A549 (cell line): ENCODE data around the gene KANSL1. TPM values are rescaled to one million over a fixed set of nuclear protein-coding genes. Genes with fewer than 3 reads are reported as not detected.
A peak's percentile ranks its signal among the peaks of the same experiment; 100 is the strongest.

Experiments
- ATAC-seq, 2 experiments: fragments of 200-7000 bp in 1 of 2; fragments of >200 bp in 1 of 2; cut with Nextera tagmentation in 1 of 2; cut with Tn5 transposase in 1 of 2; 3 replicates each; pipeline versions ENCODE4 v1.8.0 to v1.9.1; 2018 to 2020; ENCODE audit warnings: mild to moderate bottlenecking in 1 of 2, moderate library complexity in 1 of 2
- CTCF ChIA-PET: fragments of 300-600 bp; sonication (Branson Sonifier 250); formaldehyde crosslinking; extraction: SDS; loops from one replicate; lab custom pipeline; 2021; ENCODE audit warnings: antibody characterized with exemption, inconsistent platforms; lab: Yijun Ruan, JAX
- POLR2A ChIA-PET: fragments of 350-600 bp; formaldehyde crosslinking; extraction: SDS; loops from one replicate; lab custom pipeline; 2021; ENCODE audit warnings: antibody characterized with exemption, inconsistent platforms; lab: Yijun Ruan, JAX
- DNase-seq, 2 experiments: peaks; one replicate each; pipeline versions ENCODE4 v3.0.0 to v3.0.0-alpha.2; 2011 to 2016; ENCODE audit warnings: low read depth in 1 of 2, low spot score in 1 of 2
- FAIRE-seq: peaks from 2 replicates; lab custom pipeline; 2011; peaks lifted over from hg19 to GRCh38; lab: Jason Lieb, UNC
- H3K27ac ChIP-seq, 2 experiments: fragments of >200 bp; sonication (Bioruptor Twin); formaldehyde crosslinking; 3 replicates each; pipeline ENCODE4 v1.5.1; 2016 to 2017
- H3K4me1 ChIP-seq: fragments of >200 bp; sonication (Bioruptor Twin); formaldehyde crosslinking; 3 replicates; pipeline ENCODE4 v1.6.1; 2016
- H3K4me2 ChIP-seq: fragments of >200 bp; sonication (Bioruptor Twin); formaldehyde crosslinking; 3 replicates; pipeline ENCODE4 v1.6.1; 2016
- H3K4me3 ChIP-seq: fragments of >200 bp; sonication (Bioruptor Twin); formaldehyde crosslinking; 3 replicates; pipeline ENCODE4 v1.5.1; 2016
- H3K9me3 ChIP-seq: fragments of >200 bp; sonication (Bioruptor Twin); formaldehyde crosslinking; 3 replicates; pipeline ENCODE4 v1.6.1; 2016
- ATOH8 ChIP-seq: fragments of 250-450 bp; sonication (Bioruptor Pico); IDR thresholded peaks from 2 replicates; pipeline ENCODE4 v1.5.0; 2020; ENCODE audit warnings: low read depth, mild to moderate bottlenecking, moderate library complexity
- CBX2 ChIP-seq: fragments of 200-600 bp; sonication (generic); IDR thresholded peaks from 2 replicates; pipeline ENCODE4 v1.6.1; 2016; ENCODE audit warnings: low read depth, mild to moderate bottlenecking, borderline replicate concordance
- CEBPB ChIP-seq, 2 experiments: fragments of >200 bp in 1 of 2; sonication (Bioruptor Twin) in 1 of 2; formaldehyde crosslinking in 1 of 2; IDR thresholded peaks; 2 replicates each; pipeline ENCODE4 v1.6.1; 2012 to 2016
- CHD2 ChIP-seq: fragments of 150-350 bp; IDR thresholded peaks from 2 replicates; pipeline ENCODE4 v1.6.1; 2014; ENCODE audit warnings: low read length; ENCODE audit not compliant: partially characterized antibody
- EHMT2 ChIP-seq: fragments of 200-600 bp; sonication (generic); IDR thresholded peaks from 2 replicates; pipeline ENCODE4 v1.6.1; 2016; ENCODE audit warnings: antibody characterized with exemption, low read depth, mild to moderate bottlenecking, moderate library complexity
- ELK1 ChIP-seq: fragments of 150-350 bp; IDR thresholded peaks from 2 replicates; pipeline ENCODE4 v1.6.1; 2014; ENCODE audit warnings: low read depth, mild to moderate bottlenecking, low read length
- FOSL2 ChIP-seq, 2 experiments: fragments of 450-650 bp in 1 of 2; fragments of >200 bp in 1 of 2; sonication (Bioruptor Twin) in 1 of 2; formaldehyde crosslinking; IDR thresholded peaks; 2 replicates each; pipeline versions ENCODE4 v1.5.0 to v1.6.1; 2016 to 2020; ENCODE audit warnings: mild to moderate bottlenecking in 1 of 2, moderate library complexity in 1 of 2
- FOXS1 ChIP-seq: fragments of 250-450 bp; sonication (Bioruptor Pico); IDR thresholded peaks from 2 replicates; pipeline ENCODE4 v1.5.0; 2020; ENCODE audit warnings: mild to moderate bottlenecking, moderate library complexity
- GATA3 ChIP-seq: IDR thresholded peaks from 2 replicates; pipeline ENCODE4 v1.6.1; 2012; ENCODE audit warnings: borderline replicate concordance
- HEYL ChIP-seq: fragments of 250-450 bp; sonication (Bioruptor Pico); IDR thresholded peaks from 2 replicates; pipeline ENCODE4 v1.8.0; 2021; ENCODE audit warnings: mild to moderate bottlenecking, moderate library complexity
- HOXA7 ChIP-seq: fragments of 250-450 bp; sonication (Bioruptor Pico); IDR thresholded peaks from 2 replicates; pipeline ENCODE4 v1.5.0; 2020; ENCODE audit warnings: mild to moderate bottlenecking, moderate library complexity
- HOXB13 ChIP-seq: fragments of 250-450 bp; sonication (Bioruptor Pico); IDR thresholded peaks from 2 replicates; pipeline ENCODE4 v1.5.0; 2020; ENCODE audit warnings: low read depth, mild to moderate bottlenecking, moderate library complexity
- HOXB5 ChIP-seq: fragments of 250-450 bp; sonication (Bioruptor Pico); IDR thresholded peaks from 2 replicates; pipeline ENCODE4 v1.5.0; 2020; ENCODE audit warnings: mild to moderate bottlenecking, moderate library complexity
- JUN ChIP-seq, 2 experiments: fragments of >200 bp; sonication (Bioruptor Twin); formaldehyde crosslinking; IDR thresholded peaks; 2 replicates in 1 of 2; 3 replicates in 1 of 2; pipeline ENCODE4 v1.6.1; 2016 to 2017
- KDM1A ChIP-seq: fragments of 200-600 bp; sonication (generic); IDR thresholded peaks from 2 replicates; pipeline ENCODE4 v1.6.1; 2016; ENCODE audit warnings: low read depth, mild to moderate bottlenecking
- MAZ ChIP-seq: fragments of 150-350 bp; IDR thresholded peaks from 2 replicates; pipeline ENCODE4 v1.6.1; 2014; ENCODE audit warnings: antibody characterized with exemption, low read depth, low read length, borderline replicate concordance
- PBX3 ChIP-seq: IDR thresholded peaks from 2 replicates; pipeline ENCODE4 v1.6.1; 2012
- POLR2A ChIP-seq: IDR thresholded peaks from 2 replicates; pipeline ENCODE4 v1.6.1; 2012; ENCODE audit warnings: mild to moderate bottlenecking, low read length
- RAD21 ChIP-seq, 2 experiments: fragments of >200 bp in 1 of 2; sonication (Bioruptor Twin) in 1 of 2; formaldehyde crosslinking in 1 of 2; IDR thresholded peaks in 1 of 2; conservative IDR thresholded peaks in 1 of 2; 2 replicates in 1 of 2; 3 replicates in 1 of 2; pipeline ENCODE4 v1.6.1; 2012 to 2018; ENCODE audit warnings: inconsistent platforms in 1 of 2
- RFX5 ChIP-seq: fragments of 450-650 bp; IDR thresholded peaks from 2 replicates; pipeline ENCODE4 v1.7.1; 2014; ENCODE audit warnings: antibody characterized with exemption, mild to moderate bottlenecking, moderate library complexity
- SREBF2 ChIP-seq: fragments of 450-650 bp; IDR thresholded peaks from 2 replicates; pipeline ENCODE4 v1.6.1; 2014; ENCODE audit warnings: mild to moderate bottlenecking, moderate library complexity
- TFCP2L1 ChIP-seq: fragments of 250-450 bp; sonication (Bioruptor Pico); IDR thresholded peaks from 2 replicates; pipeline ENCODE4 v1.5.0; 2021; ENCODE audit warnings: mild to moderate bottlenecking
- TP53 ChIP-seq: fragments of 250-450 bp; sonication (Bioruptor Pico); IDR thresholded peaks from 2 replicates; pipeline ENCODE4 v1.5.0; 2021; ENCODE audit warnings: mild to moderate bottlenecking, moderate library complexity
- USF2 ChIP-seq: fragments of 450-650 bp; IDR thresholded peaks from 2 replicates; pipeline ENCODE4 v1.6.1; 2014; ENCODE audit warnings: antibody characterized with exemption
- ZC3H11A ChIP-seq: fragments of 450-650 bp; IDR thresholded peaks from 2 replicates; pipeline ENCODE4 v1.6.1; 2014; ENCODE audit warnings: antibody characterized with exemption, mild to moderate bottlenecking
- ZFP36 ChIP-seq: fragments of 450-650 bp; IDR thresholded peaks from 2 replicates; pipeline ENCODE4 v1.6.1; 2014; ENCODE audit warnings: borderline replicate concordance; ENCODE audit not compliant: partially characterized antibody
- ZNF302 ChIP-seq: fragments of 250-450 bp; sonication (Bioruptor Pico); IDR thresholded peaks from 2 replicates; pipeline ENCODE4 v1.9.0; 2021; ENCODE audit warnings: inconsistent platforms, mild to moderate bottlenecking, moderate library complexity
- WGBS: methylation state at CpG from one replicate; pipeline ENCODE4 v1.1.6; 2017; ENCODE audit errors: missing lambda C conversion rate; 5-methylcytosine and 5-hydroxymethylcytosine counted together
- polyA plus RNA-seq, 4 experiments: library from polyadenylated mRNA; depleted of rRNA in 3 of 4; stranded (reverse); fragments of >200 nt; fragmentation: RNase III in 1 of 4; extraction: RNeasy Plus Mini Kit Qiagen cat#74134 plus additional on column Dnase treatment in 1 of 4; gene quantifications; 2 replicates in 3 of 4; 3 replicates in 1 of 4; pipeline ENCODE4 v1.2.3, GENCODE V29; 2011 to 2017

KANSL1 gene
- polyA plus RNA-seq, 2 of the 4 experiments (the other 2 are of a cell fraction) = 22.6 to 27.9 TPM

- TF ChIP-seq KDM1A = no peak
Measured at GRCh38 chr17:46135879-46136563, 57.2 kb downstream of the KANSL1 start (continued).

GRCh38 chr17:46135126-46135812, 58.0 kb downstream of the KANSL1 start:
- no peak; a peak in 1 of 6 replicates for ATAC-seq
- POLR2A ChIA-PET = interaction anchor here (0.5 to 0.6 kb wide), 2 partner anchors 58 to 133 kb away, joined by 4 to 5 read pairs; partner anchors contain the start of gene KANSL1
- peaks cover 43% of the 10 kb centered on the region for H3K4me1 ChIP-seq
- WGBS = 91% methylated on average over 4 of the region's 4 CpGs
- FAIRE-seq = peak; percentile 51
- H3K4me3 ChIP-seq = no peak overlapping the region
- H3K4me2 ChIP-seq = no peak overlapping the region
- TF ChIP-seq CEBPB (IDR thresholded peaks at IDR 0.05) (peak; percentile 15 to 32; a peak in 1 of 4 replicates), HOXB13 (CRISPR knock-in tag) (no peak)
- no peak for DNase-seq
- CTCF ChIA-PET = interaction anchor here (0.6 to 5.1 kb wide), 6 partner anchors 9 to 44 kb away, joined by 3 to 24 read pairs (median 4); no protein-coding TSS in a partner anchor
- no peaks in the 10 kb centered on the region for H3K9me3 ChIP-seq
- no peak overlapping the region for H3K27ac ChIP-seq

- 92% methylated on average over 2 of the region's 2 CpGs for WGBS
- no peak overlapping the region for H3K27ac ChIP-seq
- ATAC-seq = no peak
- no peak for DNase-seq
- ChIA-PET POLR2A (no interaction called here), CTCF (interaction anchor here (1.3 to 1.6 kb wide), 2 partner anchors 10 to 64 kb away, joined by 4 to 8 read pairs; partner anchors contain the start of gene KANSL1)
- H3K4me1 ChIP-seq = peaks cover 19% of the 10 kb centered on the region; the same call in 2 of the 3 replicates
- H3K4me3 ChIP-seq = no peak overlapping the region
- no peak for FAIRE-seq
- no peaks in the 10 kb centered on the region for H3K9me3 ChIP-seq
- no peak overlapping the region for H3K4me2 ChIP-seq
- TF ChIP-seq CHD2 (no peak), HOXB5 (no peak), TFCP2L1 (no peak), FOXS1 (CRISPR knock-in tag) (no peak), HOXB13 (CRISPR knock-in tag) (no peak), ZNF302 (CRISPR knock-in tag) (no peak), RAD21 (conservative IDR thresholded peaks at IDR 0.05 in 1 of 2, IDR thresholded peaks at IDR 0.05 in 1 of 2) (no peak), RFX5 (no peak), TP53 (CRISPR knock-in tag) (no peak), KDM1A (no peak), HOXA7 (CRISPR knock-in tag) (no peak), USF2 (no peak)
- TF ChIP-seq, all 56 proteins: peak for 0
Measured at GRCh38 chr17:46129302-46129701, 63.9 kb downstream of the KANSL1 start.

GRCh38 chr17:46128453-46128852, 64.8 kb downstream of the KANSL1 start:
- 90% methylated on average over 4 of the region's 4 CpGs for WGBS
- TF ChIP-seq ZC3H11A (no peak), MAZ (no peak), JUN (IDR thresholded peaks at IDR 0.05) (no peak), TP53 (CRISPR knock-in tag) (no peak), SREBF2 (no peak), ZNF302 (CRISPR knock-in tag) (no peak), FOSL2 (IDR thresholded peaks at IDR 0.05) (no peak), FOSL2 (CRISPR knock-in tag; IDR thresholded peaks at IDR 0.05) (no peak), CBX2 (no peak), GATA3 (no peak), EHMT2 (no peak), TFCP2L1 (no peak), HEYL (CRISPR knock-in tag) (no peak), PBX3 (no peak), POLR2A (no peak), ZFP36 (no peak), ELK1 (no peak), ATOH8 (CRISPR knock-in tag) (no peak)

More at GRCh38 chr17:46128453-46128852, 64.8 kb downstream of the KANSL1 start:
- no peak overlapping the region for H3K4me3 ChIP-seq
- no peak overlapping the region for H3K4me2 ChIP-seq
- H3K27ac ChIP-seq = no peak overlapping the region
- no peak for DNase-seq
- no peak for ATAC-seq
- peak; percentile 36 for FAIRE-seq
- ChIA-PET POLR2A (no interaction called here), CTCF (interaction anchor here (0.7 to 1.6 kb wide), 6 partner anchors 9 to 132 kb away, joined by 3 to 8 read pairs (median 3); partner anchors contain the start of gene KANSL1)
- H3K9me3 ChIP-seq = no peaks in the 10 kb centered on the region
- H3K4me1 ChIP-seq = peaks cover 19% of the 10 kb centered on the region; the same call in 2 of the 3 replicates
